GM18507 (cell line): ENCODE results near the gene OR2L3.
"Not testable (repeated sequence)": the region's sequence is repeated elsewhere in the genome, so short reads cannot be mapped to it uniquely, and the experiment has no call there.

Experiments used
- DNase-seq: peaks from one replicate; pipeline ENCODE4 v3.0.0; 2011; ENCODE audit warnings: low read depth; ENCODE audit not compliant: insufficient read length; ENCODE audit errors: extremely low spot score
- FAIRE-seq: peaks from 2 replicates; lab custom pipeline; 2011; peaks lifted over from hg19 to GRCh38; lab: Jason Lieb, UNC

The OR2L3 gene

GRCh38 chr1:248046536-248046935 is at the start of gene OR2L3:
TSS of gene OR2L3 (plus strand) at chr1:248046836. CDS start at chr1:248060682, 13,846 bp downstream.
- no peak for DNase-seq
- FAIRE-seq, result no peak

- FAIRE-seq, result no peak
- no peak for DNase-seq
Measured at GRCh38 chr1:247998811-247999210, 47.8 kb upstream of the OR2L3 start.

- FAIRE-seq, result no peak
Measured at GRCh38 chr1:248000169-248000568, 46.5 kb upstream of the OR2L3 start.

GRCh38 chr1:248007778-248008177 is 38.9 kb upstream of the OR2L3 start:
- FAIRE-seq (no peak), DNase-seq (no peak)

More at GRCh38 chr1:248000169-248000568, 46.5 kb upstream of the OR2L3 start:
- no peak for DNase-seq

GRCh38 chr1:248009681-248010080 is 37.0 kb upstream of the OR2L3 start:
- DNase-seq (no peak), FAIRE-seq (no peak)

- FAIRE-seq (no peak), DNase-seq (no peak)
Measured at GRCh38 chr1:248013229-248013710, 33.4 kb upstream of the OR2L3 start, which contains the start of gene OR2L5. TSS of gene OR2L5 (plus strand) at chr1:248013660. CDS start at chr1:248021948, 8,288 bp downstream.

- no peak for FAIRE-seq
Measured at GRCh38 chr1:248015803-248016202, 30.8 kb upstream of the OR2L3 start.

GRCh38 chr1:248029770-248030169 is 16.9 kb upstream of the OR2L3 start, which contains the start of gene OR2L2:
TSS of gene OR2L2 (plus strand) at chr1:248030070. CDS start at chr1:248038268, 8,198 bp downstream.
- DNase-seq (no peak), FAIRE-seq (no peak)

More at GRCh38 chr1:248015803-248016202, 30.8 kb upstream of the OR2L3 start:
- no peak for DNase-seq

- no peak for DNase-seq
- FAIRE-seq, result no peak
Measured at GRCh38 chr1:248045209-248045608, 1.4 kb upstream of the OR2L3 start.

- DNase-seq (no peak), FAIRE-seq (no peak)
Measured at GRCh38 chr1:248047008-248047407, 372 bp downstream of the OR2L3 start.

- DNase-seq, result no peak
- no peak for FAIRE-seq
Measured at GRCh38 chr1:248054671-248055070, 8.0 kb downstream of the OR2L3 start.

- DNase-seq (no peak), FAIRE-seq (no peak)
Measured at GRCh38 chr1:248055261-248055660, 8.6 kb downstream of the OR2L3 start.

GRCh38 chr1:248065071-248065470 is 18.4 kb downstream of the OR2L3 start:
- no peak for FAIRE-seq
- DNase-seq, result no peak

- FAIRE-seq (no peak), DNase-seq (no peak)
Measured at GRCh38 chr1:248065604-248066003, 19.0 kb downstream of the OR2L3 start.

- DNase-seq, FAIRE-seq: not testable (repeated sequence)
Measured at GRCh38 chr1:248083864-248084263, 37.2 kb downstream of the OR2L3 start.

GRCh38 chr1:248094884-248095283 is 48.2 kb downstream of the OR2L3 start, which contains the start of gene OR2L13:
TSS of gene OR2L13 (plus strand) at chr1:248095184. CDS start at chr1:248099376, 4,192 bp downstream.
- DNase-seq, result no peak
- no peak for FAIRE-seq

- no peak for FAIRE-seq
Measured at GRCh38 chr1:248098529-248098928, 51.9 kb downstream of the OR2L3 start.

GRCh38 chr1:248102847-248103246 is 56.2 kb downstream of the OR2L3 start:
- FAIRE-seq (no peak), DNase-seq (no peak)

More at GRCh38 chr1:248098529-248098928, 51.9 kb downstream of the OR2L3 start:
- no peak for DNase-seq

GRCh38 chr1:248111157-248111556 is 64.5 kb downstream of the OR2L3 start:
- DNase-seq, result no peak

More at GRCh38 chr1:248111157-248111556, 64.5 kb downstream of the OR2L3 start:
- FAIRE-seq, result no peak
